GM13977 (cell line): ENCODE measurements around the gene FBN2.

Source experiments
- DNase-seq: peaks from one replicate; pipeline ENCODE4 v3.0.0; 2012; ENCODE audit warnings: low spot score
- in situ Hi-C: fragments of 300-500 bp; cut with MboI; formaldehyde crosslinking; loops from one replicate; pipeline ENCODE4 v1.12.0; 2022; ENCODE audit warnings: low sequenced_read_pairs, low pct_unique_long_range_greater_than_20kb, mixed read lengths, inconsistent platforms; ENCODE audit not compliant: unreplicated experiment
- TF ChIP-seq, protein P1 (sequence below): IDR thresholded peaks from 2 replicates; pipeline ENCODE4 v1.5.1; 2012; ENCODE audit warnings: mild to moderate bottlenecking, control low read depth; ENCODE audit not compliant: insufficient read depth; ENCODE audit errors: extremely low read depth, missing control alignments

Gene FBN2

GRCh38 chr5:128487041-128487440, 51.0 kb downstream of the FBN2 start:
- in situ Hi-C loops, result no loop called here
- TF ChIP-seq, protein P1, sequence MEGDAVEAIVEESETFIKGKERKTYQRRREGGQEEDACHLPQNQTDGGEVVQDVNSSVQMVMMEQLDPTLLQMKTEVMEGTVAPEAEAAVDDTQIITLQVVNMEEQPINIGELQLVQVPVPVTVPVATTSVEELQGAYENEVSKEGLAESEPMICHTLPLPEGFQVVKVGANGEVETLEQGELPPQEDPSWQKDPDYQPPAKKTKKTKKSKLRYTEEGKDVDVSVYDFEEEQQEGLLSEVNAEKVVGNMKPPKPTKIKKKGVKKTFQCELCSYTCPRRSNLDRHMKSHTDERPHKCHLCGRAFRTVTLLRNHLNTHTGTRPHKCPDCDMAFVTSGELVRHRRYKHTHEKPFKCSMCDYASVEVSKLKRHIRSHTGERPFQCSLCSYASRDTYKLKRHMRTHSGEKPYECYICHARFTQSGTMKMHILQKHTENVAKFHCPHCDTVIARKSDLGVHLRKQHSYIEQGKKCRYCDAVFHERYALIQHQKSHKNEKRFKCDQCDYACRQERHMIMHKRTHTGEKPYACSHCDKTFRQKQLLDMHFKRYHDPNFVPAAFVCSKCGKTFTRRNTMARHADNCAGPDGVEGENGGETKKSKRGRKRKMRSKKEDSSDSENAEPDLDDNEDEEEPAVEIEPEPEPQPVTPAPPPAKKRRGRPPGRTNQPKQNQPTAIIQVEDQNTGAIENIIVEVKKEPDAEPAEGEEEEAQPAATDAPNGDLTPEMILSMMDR, result no peak
- no peak for DNase-seq

GRCh38 chr5:128483738-128484137, 54.3 kb downstream of the FBN2 start:
- TF ChIP-seq, protein P1, result no peak
- no peak for DNase-seq
- in situ Hi-C loops, result no loop called here

GRCh38 chr5:128480906-128481633, 57.0 kb downstream of the FBN2 start:
- in situ Hi-C loops, result no loop called here
- DNase-seq, result no peak
- TF ChIP-seq, protein P1, result no peak

DNA sequence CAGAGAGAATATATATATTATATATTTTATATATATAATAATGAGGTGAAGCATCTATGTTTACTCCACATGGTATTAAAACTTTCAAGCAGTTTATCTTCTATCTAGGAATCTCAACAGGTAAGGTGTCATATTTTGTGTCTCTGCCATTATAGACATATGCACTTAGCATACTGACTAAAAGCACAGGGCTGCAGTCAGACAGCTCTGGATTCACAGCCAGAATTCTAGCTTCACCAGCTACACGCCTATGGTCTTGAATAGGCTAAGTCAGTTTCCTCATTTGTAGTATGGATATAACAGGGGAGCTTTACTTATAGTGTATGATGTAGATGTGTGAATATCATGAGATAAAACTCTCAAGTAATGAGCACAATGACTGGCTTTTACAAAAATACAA, 57.9 kb downstream of the FBN2 start:
- in situ Hi-C loops, result no loop called here
- TF ChIP-seq, protein P1, result no peak
- no peak for DNase-seq

DNA sequence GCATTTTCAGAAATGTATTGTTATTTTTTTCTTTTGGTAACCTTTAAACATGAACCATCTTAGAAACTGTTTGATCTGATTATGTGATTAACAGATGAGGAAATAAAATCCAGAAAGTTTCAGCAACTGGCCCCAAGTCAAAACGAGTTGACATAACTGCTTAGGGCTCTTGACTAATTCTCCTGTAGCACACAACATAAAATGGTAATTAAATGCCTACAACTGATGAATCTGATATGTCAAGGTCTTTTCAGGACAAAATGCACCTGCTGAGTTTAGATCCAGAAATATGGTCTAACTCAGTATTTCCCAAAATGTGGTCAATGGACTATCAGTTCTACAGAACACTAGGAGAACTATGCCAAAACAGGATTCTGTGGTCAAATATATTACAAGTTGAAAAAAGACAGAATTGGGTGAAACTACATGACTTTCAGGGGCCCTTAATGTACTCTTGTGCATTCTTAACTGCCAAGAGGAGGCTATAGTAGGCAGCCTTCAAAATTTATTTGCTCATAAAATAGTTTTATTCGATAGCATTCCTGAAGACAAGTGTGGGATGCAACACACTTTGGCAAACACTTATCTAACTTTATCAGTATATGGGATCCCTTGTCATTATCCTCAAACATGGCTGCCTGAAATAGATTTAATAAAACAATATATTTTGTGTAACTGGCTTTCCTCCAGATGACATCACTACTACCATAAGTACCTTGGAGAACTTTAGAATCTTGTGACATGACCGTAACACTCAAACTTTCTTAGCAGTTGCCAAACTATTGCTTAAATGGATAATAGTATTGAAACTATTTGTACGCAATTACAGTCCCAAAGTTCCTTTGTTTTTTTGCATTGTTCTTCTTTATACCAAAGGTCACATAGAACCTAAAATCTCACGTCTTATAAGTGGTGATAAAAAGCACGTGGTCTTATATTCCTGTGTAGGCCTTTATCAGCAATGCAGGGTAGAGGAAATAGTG, 59.4 kb downstream of the FBN2 start:
- no peak for DNase-seq
- in situ Hi-C loops, result no loop called here
- TF ChIP-seq, protein P1, result no peak

GRCh38 chr5:128477944-128478343, 60.1 kb downstream of the FBN2 start:
- no peak for DNase-seq
- TF ChIP-seq, protein P1, result no peak
- in situ Hi-C loops, result no loop called here
